CD4-positive, alpha-beta T cell treated with Interleukin-10 for 1 hour (primary cell): ENCODE measurements around the gene PUS7L.
"Not testable (repeated sequence)": the region's sequence is repeated elsewhere in the genome, so short reads cannot be mapped to it uniquely, and the experiment has no call there.

Source experiments
- DNase-seq: peaks from one replicate; pipeline ENCODE4 v3.0.0-alpha.2; 2020

Gene PUS7L

GRCh38 chr12:43749016-43749415 lies 9.6 kb downstream of the PUS7L start:
- DNase-seq: no peak

DNA sequence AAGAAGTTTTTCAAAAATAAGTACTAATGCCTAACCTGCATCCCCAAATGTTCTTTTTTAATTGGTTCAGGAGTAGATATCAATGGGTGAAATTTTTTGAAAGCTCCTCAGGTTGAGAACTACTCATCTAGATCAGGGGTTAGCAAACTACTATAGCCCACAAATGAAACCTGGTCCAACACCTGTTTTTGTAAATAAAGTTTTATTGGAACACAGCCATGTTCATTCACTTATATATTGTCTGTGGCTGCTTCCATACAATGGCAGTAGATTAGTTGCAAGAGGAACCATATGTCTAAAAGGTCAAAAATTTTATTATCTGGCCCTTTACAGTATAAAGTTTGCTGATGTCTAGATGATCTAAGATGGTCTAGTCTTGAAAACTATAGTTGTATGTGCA lies 13.8 kb downstream of the PUS7L start:
- DNase-seq: no peak

GRCh38 chr12:43742106-43742505 lies 16.5 kb downstream of the PUS7L start:
- no peak for DNase-seq

DNA sequence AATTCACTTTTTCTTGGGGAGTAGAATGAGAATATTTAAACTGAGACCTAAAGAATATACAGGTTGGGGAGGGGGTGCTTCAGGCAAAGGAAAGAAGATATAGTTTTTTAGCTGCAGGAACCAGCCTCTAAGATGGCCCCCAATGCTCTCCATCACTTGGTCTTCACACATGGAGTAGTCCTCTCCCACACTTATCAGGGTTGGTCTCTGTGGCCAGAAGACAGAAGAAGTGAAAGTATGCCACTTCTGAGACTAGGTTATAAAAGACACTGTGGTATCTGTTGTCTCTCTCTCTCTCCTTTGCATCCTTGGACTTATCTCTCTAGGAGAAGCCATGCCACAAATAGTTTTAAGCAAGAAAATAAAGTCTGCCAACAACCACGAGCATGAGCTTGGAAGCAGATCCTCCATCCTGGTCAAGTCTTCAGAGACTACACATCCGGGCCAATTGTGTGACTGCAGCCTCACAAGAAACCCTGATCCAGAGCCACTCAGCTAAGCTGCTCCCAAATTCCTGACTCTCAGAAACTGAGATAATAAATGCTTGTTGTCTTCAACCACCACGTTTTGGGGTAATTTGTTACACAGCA lies 18.0 kb downstream of the PUS7L start:
- DNase-seq: no peak

DNA sequence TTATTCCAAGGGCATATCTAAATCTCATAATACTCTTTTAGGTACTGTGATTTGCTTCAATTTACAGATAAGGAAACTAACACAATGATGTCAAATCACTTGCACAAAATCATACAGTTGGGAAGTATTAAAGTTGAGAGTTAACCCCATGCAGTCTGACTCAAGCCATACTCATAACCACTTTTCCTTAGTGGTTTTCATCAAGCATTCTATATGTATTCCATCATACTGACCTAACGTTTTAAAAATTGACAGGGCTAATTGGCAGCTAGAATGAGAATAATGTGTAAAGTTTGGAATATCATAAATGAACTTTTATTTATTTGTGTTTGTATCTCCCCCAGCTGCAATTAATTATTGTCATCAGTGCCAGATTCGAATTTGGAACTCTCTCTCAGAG lies 20.9 kb downstream of the PUS7L start:
- DNase-seq: no peak

- no peak for DNase-seq
Measured at GRCh38 chr12:43736927-43737440, 21.6 kb downstream of the PUS7L start.

DNA sequence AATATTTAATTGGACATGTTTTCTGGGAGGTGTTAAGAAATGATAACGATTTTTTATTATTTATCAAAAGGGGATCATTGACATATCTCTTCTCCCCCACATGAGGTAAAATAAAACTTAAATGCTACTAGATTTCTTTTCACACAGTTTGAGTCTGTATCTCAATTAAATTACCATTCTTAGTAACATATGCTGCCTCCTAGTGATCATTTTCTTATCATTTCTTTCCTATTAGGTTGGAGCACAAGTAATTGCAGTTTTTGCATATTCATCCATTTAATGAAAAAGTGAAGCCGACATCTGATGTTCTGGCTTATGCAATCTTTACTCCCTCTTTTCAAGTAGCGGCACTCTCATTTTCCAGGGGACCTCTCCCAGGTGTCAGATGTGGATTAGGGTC lies 24.9 kb downstream of the PUS7L start:
- no peak for DNase-seq

DNA sequence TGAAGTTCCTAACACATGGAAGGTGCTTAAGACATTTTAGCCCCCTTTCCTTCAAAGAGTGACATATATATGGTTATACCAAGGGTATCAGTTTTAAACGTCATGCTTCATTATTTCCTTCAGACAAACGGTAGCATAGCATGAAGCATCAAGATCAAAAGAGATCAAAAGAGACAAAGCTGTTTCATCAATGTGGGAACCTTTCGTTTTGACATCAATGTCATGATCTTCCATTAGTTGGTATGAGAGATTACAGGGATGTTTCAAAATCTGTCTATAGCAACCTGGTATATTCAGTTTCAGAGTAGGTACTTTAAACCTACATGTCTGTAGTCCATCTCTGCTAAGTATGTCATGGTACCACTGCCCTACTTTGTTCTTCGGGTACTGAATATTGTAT lies 28.3 kb downstream of the PUS7L start:
- peak; percentile 3 for DNase-seq

DNA sequence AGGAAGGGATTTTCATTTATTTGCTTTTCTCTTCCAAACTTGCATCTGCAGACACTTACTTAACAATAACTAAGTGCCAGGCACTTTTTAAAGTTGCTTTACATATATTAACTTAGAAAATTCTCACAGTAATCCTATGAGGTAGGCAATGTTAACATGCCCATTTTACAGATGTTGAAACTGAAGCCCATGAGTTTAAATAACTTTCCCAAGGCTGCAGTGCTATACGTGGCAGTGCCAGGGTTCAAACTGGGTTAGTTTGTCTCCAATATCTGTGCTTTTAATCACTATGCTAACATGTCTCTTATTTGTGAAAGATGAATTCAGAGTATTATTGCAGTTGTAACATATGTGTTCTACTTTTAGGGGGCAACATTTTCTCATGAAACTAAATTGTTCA lies 29.9 kb downstream of the PUS7L start:
- DNase-seq: no peak

DNA sequence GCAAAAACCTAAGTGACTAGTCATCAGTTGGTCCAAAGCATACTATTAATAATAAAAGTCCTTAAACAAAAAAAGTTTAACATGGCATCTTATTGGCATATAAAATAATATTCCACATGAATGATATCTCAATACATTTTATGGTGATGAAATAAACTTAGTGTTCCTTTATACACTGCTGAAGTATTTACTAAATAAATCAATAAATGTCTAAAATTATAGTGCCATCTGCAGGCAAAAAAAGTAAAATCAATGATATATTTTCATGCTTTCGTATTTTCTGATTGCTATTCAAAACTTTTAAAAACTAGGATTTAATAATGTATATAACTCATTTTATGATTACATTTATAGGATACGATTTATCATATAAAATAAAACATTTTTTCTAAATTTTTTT lies 30.5 kb downstream of the PUS7L start:
- DNase-seq: peak; percentile 10

DNA sequence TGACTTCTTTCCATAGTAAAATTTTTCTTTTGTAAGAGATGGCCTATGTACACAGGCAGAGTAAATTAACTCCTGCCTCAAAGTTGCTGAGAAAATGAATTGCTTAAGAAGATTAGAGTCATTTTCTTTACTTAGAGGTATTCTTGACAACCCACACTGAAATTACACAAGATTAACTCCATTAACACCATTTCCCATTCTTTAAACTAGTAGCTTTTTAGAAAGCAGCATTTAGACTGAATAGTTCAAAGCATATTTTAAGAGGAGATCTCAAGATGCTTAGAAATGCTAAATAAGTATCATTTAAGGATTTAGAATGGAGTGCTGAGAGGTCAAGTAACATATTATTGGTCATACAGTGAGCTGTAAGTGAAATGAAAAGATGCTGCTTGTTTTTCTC lies 35.5 kb downstream of the PUS7L start:
- DNase-seq: no peak

DNA sequence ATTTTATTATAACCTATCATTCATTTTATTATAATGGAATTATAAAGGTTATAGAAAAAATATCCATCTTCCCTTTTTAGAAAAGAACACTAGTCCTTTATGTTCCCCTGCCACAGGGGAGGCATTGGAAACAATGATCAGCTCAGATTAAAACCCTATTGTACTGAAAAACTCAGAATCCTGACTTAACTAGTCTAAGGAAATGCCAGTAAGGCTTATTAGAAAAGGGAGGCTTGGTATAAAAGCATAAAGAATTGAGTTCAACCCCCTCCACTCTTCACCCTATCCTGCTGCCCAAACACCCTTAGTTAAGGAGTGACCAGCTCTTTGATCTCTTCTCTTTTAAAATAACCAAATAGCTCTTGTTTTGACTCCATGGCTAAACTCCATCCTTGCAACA lies 36.0 kb downstream of the PUS7L start:
- no peak for DNase-seq

- no peak for DNase-seq
Measured at GRCh38 chr12:43711348-43711747, 47.2 kb downstream of the PUS7L start.

- DNase-seq: not testable (repeated sequence)
Measured at GRCh38 chr12:43703772-43704171, 54.8 kb downstream of the PUS7L start.

- not testable (repeated sequence) for DNase-seq
Measured at GRCh38 chr12:43701194-43701593, 57.4 kb downstream of the PUS7L start.

GRCh38 chr12:43696154-43696553 lies 62.4 kb downstream of the PUS7L start:
- DNase-seq: no peak

DNA sequence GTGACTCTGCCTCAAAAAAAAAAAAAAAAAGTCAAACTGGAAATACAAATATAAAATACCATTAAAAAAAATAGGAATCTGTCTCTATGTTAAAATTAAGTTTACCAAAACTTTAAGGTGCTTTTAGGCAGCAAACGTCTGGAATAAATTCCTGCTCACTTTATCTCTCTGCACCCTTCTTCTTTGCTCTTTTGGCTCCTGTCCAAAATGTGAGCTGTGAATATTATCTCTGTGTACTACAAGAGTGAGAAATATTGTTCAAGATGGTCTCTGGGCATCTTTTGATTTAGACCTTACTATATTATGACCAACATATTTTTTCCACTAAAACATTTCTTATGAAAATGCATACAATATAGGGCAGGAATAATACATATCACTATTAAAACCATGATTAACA lies 63.7 kb downstream of the PUS7L start:
- no peak for DNase-seq

GRCh38 chr12:43692064-43692463 lies 66.5 kb downstream of the PUS7L start:
- DNase-seq: no peak

GRCh38 chr12:43685491-43685890 lies 73.1 kb downstream of the PUS7L start:
- DNase-seq: not testable (repeated sequence)

DNA sequence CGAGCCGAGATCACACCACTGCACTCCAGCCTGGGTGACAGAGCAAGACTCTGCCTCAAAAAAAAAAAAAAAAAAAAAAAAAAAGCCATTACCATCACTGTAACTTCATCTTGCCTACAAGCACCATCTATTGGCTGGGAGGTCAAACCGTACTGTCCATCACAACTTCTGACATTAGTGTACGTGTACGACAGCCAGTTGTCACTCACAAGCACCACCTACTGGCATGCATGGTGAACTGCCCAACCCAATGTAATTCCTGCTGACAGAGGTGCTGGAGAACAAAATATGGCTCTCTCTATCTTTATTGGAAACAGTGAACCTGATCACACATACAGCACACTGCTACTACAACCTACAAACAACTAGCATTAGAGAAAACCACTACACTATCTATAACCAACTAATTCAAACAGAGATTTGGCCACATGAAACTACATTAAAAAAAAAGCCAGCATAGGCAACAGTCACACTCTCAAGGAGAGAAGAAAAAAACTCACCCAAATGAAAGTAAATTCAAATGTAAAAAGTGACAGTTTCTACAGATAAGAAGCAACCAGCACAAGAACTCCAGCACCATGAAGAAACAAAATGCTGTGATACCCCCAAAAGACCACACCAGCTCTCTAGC lies 82.3 kb downstream of the PUS7L start:
- DNase-seq: peak; percentile 16

- no peak for DNase-seq
Measured at GRCh38 chr12:43675048-43675904, 83.3 kb downstream of the PUS7L start.

- no peak for DNase-seq
Measured at GRCh38 chr12:43669373-43669772, 89.2 kb downstream of the PUS7L start.
